HPDE6-E6E7 (cell line): ENCODE data around the gene GSTO1.

Experiments used
- DNase-seq: peaks from one replicate; pipeline ENCODE4 v3.0.0; 2011; ENCODE audit warnings: missing footprints; ENCODE audit errors: extremely low spot score

Gene GSTO1

DNA sequence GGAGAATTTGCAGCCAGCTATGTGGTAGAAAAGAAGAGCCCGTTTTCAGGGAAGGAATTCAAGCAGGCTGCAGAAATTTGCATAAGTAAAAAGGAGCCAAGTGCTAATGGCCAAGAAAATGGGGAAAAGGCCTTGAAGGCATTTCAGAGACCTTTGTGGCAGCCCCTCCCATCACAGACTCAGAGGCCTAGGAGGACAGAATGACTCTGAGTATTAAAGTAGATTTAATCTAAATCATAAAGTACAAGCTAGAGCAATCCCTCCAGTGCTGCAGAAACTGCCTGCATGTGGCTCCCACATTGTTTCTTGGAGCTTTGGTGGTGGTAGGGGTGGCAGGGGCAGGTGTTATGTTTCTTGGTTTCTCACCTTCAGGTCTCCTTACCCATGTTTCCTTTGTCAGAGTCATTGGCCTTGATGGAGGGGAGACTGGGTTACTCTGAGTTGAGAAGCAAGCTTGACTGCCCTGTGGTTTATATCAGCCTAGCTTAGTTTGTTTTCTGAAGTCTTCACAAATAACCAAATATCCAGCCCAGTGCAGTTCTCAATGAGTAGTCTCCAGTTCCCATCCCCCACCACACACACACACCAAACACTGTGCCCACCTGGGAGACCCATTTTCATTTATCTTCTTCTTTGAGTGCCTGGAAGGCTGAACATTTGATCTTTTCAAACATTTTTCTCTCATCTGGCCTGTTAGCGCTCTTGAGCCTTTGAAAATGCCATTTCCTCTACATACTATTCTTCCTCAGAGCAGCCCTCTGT is 49.1 kb downstream of the GSTO1 start:
- no peak for DNase-seq

DNA sequence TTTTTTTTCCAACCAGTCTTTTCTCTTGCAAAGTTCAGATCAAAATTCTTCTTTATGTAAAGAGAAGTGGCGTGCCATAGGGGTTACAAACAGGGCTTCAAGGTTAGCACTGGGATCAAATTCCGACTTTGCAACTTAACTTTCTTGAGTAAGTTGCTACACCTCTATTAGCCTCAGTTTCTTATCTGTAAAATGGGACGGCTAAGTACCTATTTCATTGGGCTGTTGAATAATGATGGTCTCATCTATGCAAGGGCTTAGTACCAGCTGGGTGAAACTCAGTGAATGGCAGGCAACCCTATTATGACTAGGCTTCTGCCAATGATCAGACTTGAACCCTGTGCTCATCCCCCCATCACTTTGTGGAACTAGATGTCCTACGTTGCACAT is 49.7 kb downstream of the GSTO1 start:
- no peak for DNase-seq

DNA sequence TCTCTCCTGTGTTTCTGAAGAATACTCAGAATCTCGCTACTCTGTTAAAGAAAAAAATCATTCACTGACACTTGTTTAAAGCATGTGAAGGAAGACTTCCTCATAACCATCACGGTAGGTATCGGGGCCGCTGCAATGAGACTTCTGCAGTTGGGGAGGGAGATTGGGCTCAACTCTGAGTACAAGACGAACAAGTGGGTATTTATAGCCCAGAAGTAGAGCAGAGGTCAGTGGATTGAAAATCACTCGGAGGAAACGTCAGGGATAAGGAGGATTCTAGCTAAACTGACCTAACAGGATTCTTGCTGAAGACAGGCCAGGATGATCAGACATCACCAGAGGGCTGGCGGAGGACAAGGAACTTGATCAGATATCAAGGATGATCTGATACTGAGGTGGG is 50.2 kb downstream of the GSTO1 start:
- no peak for DNase-seq

DNA sequence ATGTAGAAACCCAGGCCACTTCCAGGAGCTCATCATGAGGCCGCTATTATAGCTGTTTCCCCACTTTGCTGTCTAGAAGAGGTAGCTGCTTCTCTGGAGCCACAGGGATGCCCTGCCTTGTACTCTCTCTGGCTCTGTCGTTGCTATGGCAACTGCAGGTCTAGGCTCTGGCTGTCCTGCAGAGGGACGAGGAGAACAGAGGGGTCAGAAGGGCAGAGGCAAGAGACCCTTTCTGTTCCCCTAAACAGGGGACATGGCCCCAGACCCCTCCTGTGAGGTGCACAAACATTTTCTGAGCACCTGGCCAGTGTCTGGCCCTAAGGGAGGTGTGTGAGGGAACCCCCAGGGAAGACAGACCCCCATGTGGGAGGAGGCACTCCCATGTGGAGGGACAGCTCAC is 52.2 kb downstream of the GSTO1 start:
- no peak for DNase-seq

DNA sequence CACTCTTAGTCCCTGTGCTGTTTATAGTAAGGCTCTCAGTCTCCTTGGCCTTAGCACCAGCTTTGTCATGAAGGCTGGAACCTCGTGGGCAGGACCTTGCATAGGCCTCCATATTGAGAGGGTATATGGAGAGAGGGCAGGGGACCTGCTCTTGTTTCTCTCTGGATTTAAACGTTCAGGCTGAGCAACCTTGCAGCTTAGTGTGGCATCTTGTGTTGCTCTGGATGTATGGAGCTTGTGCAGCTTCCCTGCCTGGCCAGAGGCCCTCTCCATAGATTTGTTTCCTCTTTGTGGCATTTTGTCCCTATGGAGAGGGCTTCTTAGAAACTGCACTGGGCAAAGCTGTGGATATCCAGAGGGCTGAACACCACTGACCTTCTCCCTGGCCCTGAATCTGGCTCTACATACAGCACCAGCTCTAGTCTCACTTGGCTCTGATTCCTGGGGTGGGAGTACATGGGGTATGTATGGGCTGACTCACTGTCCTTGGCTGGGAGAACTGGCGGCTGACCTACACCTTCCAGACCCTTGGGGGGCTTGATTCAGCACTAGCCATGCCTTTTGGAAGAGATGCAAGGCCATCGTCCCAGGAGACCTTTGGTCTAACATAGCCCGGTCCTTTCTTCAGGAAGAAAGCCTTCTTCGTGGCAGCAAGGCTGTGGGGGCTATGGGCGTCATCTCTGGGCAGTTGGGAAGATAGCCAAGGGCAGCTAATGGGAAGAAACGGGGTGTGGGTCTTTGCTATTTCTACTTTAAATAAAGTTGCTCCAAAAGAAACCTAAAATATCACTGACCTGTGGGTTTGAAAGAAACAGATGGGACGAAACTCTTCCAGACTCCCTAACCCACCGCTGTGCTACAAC is 53.1 kb downstream of the GSTO1 start:
- no peak for DNase-seq

- no peak for DNase-seq
Observed at GRCh38 chr10:104308439-104308903, 53.8 kb downstream of the GSTO1 start.

DNA sequence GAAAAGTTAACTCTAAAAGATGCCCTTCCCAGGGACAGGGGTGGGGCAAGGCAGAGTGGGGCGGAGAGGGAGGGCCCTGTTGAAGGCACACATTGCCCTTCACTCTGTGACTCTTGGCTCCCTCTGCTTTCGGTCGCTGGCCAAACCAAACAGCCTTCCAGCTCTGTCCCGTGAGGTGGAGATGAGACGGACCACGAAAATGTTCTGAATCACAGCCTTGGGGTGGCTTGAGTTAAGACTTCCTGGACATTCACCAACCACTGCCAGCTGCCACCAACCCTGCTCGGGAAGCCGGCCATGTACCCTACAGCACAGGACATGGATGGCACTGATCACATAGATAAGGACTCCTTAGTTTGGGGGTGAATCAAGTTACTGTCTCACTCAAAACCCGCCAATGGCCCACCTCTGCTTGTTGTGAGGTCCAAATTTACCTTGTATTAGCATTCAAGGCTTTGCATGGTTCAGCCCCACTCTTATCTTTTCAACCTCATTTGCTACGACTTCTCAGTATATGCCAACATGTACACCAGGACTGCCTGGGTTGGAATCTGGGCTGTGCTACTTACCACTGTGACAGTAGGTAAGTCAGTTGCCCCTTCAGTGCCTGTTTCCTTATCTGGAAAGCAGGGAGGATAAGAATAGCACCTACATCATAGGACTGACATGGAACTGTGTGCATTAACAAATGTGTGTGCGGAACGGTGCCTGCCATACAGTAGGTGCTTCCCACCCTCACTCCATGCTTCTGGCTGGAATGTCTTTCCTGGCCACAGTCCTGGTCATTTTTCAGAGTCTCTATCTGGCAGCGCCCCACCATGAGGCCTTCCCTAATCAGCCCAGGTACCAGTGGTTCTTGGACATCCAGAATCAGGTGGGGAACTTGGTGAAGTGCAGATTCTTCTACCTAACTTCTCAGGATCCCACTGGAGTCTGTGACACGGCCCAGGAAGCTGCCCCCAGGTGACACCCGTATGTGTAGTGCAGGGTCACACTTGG is 55.6 kb downstream of the GSTO1 start:
- DNase-seq: no peak

GRCh38 chr10:104311184-104311720 is 56.6 kb downstream of the GSTO1 start:
- DNase-seq: no peak

- no peak for DNase-seq
Observed at GRCh38 chr10:104314591-104315485, 60.1 kb downstream of the GSTO1 start.

GRCh38 chr10:104315486-104315921 is 60.8 kb downstream of the GSTO1 start:
- DNase-seq: no peak

GRCh38 chr10:104316321-104317099 is 61.8 kb downstream of the GSTO1 start:
- no peak for DNase-seq
